Kidney (tissue), 14 donors: Measurements from ENCODE around the gene C17orf78. TPM values are rescaled to one million over a fixed set of nuclear protein-coding genes. Genes with fewer than 3 reads are reported as not detected.
"Not testable (repeated sequence)": the region's sequence is repeated elsewhere in the genome, so short reads cannot be mapped to it uniquely, and the experiment has no call there.

Source experiments
- DNase-seq, 5 donors: peaks; one replicate each; pipeline ENCODE4 v3.0.0-alpha.2; 2013 to 2020
- FAIRE-seq: peaks from 2 replicates; lab custom pipeline; 2012; peaks lifted over from hg19 to GRCh38; lab: Jason Lieb, UNC
- H3K27ac ChIP-seq, 2 donors: one replicate each; pipeline ENCODE4 v1.7.0; 2013; ENCODE audit warnings: low read depth in 2 of 2, low read length in 2 of 2, inconsistent platforms in 1 of 2
- H3K27me3 ChIP-seq: one replicate; pipeline ENCODE4 v1.7.1; 2013; ENCODE audit warnings: low read length, inconsistent platforms; ENCODE audit not compliant: control insufficient read depth, insufficient read depth
- H3K36me3 ChIP-seq, 3 donors: one replicate each; pipeline versions ENCODE4 v1.7.0 to v1.7.1; 2013; ENCODE audit warnings: low read length in 3 of 3, control low read depth in 1 of 3, inconsistent platforms in 1 of 3; ENCODE audit not compliant: insufficient read depth in 3 of 3, control insufficient read depth in 2 of 3
- H3K4me1 ChIP-seq, 3 donors: one replicate each; pipeline versions ENCODE4 v1.7.0 to v1.7.1; 2013; ENCODE audit warnings: low read length in 3 of 3, inconsistent platforms in 1 of 3, low read depth in 1 of 3; ENCODE audit not compliant: control insufficient read depth in 2 of 3, insufficient read depth in 2 of 3
- H3K4me3 ChIP-seq, 3 donors: one replicate each; pipeline versions ENCODE4 v1.7.0 to v1.8.1; 2013; ENCODE audit warnings: low read length in 3 of 3, control low read depth in 1 of 3, inconsistent platforms in 1 of 3
- H3K9ac ChIP-seq, 3 donors: one replicate each; pipeline versions ENCODE4 v1.7.0 to v1.7.1; 2013; ENCODE audit warnings: low read length in 3 of 3, control low read depth in 1 of 3, inconsistent platforms in 1 of 3
- H3K9me3 ChIP-seq, 3 donors: one replicate each; pipeline versions ENCODE4 v1.7.0 to v1.7.1; 2013; ENCODE audit warnings: low read length in 3 of 3, control low read depth in 1 of 3, inconsistent platforms in 1 of 3; ENCODE audit not compliant: control insufficient read depth in 2 of 3, insufficient read depth in 1 of 3
- intact Hi-C: fragments of 100-400 bp; cut with DNase I; formaldehyde crosslinking; loops from one replicate; pipeline ENCODE4 v1.11.1; 2022
- polyA plus RNA-seq: library from polyadenylated mRNA; stranded (reverse); fragments of 350-450 nt; fragmentation: Illumina TruSeq; extraction: RNeasy Lipid Tissue Mini Kit (QIAGEN cat#74804); gene quantifications from one replicate; pipeline ENCODE4 v1.2.3, GENCODE V29; 2014; ENCODE audit warnings: low read depth, low replicate concordance; ENCODE audit not compliant: insufficient read depth
- total RNA-seq: library from RNA; stranded (reverse); fragmentation: NEBNext Ultra II Directional; extraction: Animal tissue kit (Norgen Biotek cat#: 25700); gene quantifications from one replicate; pipeline ENCODE4 v1.2.1, GENCODE V29; 2021
- TF ChIP-seq, protein P1 (sequence below): IDR thresholded peaks from 3 replicates; pipeline ENCODE4 v1.5.1; 2012; ENCODE audit warnings: mild to moderate bottlenecking, moderate library complexity, borderline replicate concordance; ENCODE audit not compliant: insufficient read depth; ENCODE audit errors: extremely low read depth
- donor health status: control.
- donor health status: control.
- donor health status: control.
- donor health status: control.
- donor health status: control.
- donor health status: DM: yes; HTN: yes; CAD: no.
- donor health status: Normal renal cell carcinoma (clear cell type).

C17orf78 gene
- total and polyA plus RNA-seq, 2 donors from 2014 or later, result not detected

DNA sequence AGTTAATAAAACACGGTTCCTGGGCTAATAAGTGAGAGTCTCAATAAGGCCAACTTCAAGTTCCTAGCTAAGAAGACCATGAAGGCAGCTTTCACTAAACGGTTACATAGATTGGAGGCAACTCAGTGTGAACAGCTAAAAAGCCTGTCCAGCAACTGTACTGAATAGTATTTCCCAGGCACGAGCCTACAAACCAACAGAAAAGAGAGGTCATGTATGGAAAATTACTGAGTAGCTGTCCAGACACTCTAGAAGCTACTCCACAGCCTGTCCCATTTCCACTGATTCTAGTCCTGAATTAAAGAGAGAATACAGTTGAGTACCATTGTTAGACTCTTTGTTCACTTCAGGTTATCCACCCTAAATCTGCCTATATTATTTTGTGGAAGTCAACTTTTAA is 36.5 kb upstream of the C17orf78 start:
- DNase-seq (no peak), FAIRE-seq (no peak)
- TF ChIP-seq, protein P1, sequence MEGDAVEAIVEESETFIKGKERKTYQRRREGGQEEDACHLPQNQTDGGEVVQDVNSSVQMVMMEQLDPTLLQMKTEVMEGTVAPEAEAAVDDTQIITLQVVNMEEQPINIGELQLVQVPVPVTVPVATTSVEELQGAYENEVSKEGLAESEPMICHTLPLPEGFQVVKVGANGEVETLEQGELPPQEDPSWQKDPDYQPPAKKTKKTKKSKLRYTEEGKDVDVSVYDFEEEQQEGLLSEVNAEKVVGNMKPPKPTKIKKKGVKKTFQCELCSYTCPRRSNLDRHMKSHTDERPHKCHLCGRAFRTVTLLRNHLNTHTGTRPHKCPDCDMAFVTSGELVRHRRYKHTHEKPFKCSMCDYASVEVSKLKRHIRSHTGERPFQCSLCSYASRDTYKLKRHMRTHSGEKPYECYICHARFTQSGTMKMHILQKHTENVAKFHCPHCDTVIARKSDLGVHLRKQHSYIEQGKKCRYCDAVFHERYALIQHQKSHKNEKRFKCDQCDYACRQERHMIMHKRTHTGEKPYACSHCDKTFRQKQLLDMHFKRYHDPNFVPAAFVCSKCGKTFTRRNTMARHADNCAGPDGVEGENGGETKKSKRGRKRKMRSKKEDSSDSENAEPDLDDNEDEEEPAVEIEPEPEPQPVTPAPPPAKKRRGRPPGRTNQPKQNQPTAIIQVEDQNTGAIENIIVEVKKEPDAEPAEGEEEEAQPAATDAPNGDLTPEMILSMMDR, result no peak
- Histone ChIP-seq H3K9ac (no peak overlapping the region), H3K9me3 (no peaks in the 10 kb centered on the region), H3K36me3 (no peaks in the 10 kb centered on the region), H3K4me1 (no peaks in the 10 kb centered on the region), H3K27ac (no peak overlapping the region), H3K27me3 (no peaks in the 10 kb centered on the region), H3K4me3 (no peak overlapping the region)
- intact Hi-C loops, result no loop called here

DNA sequence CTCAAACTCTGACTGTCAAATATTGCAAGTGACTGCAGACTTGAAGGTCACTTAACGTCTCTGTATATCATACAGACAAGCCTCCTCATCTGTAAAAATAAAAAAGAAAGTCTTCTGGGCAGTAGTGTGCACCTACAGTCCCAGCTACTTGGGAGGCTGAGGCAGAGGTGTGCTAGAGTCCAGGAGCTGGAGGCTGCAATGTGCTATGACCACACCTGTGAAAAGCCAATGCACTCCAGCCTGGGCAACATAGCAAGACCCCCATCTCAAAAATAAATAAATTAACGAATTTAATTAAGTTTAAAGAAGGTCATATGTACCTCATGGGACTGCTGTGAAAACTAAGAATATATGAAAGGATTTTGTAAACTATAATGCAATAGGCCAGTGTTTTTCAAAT is 35.0 kb upstream of the C17orf78 start:
- intact Hi-C loops, result no loop called here
- TF ChIP-seq, protein P1, result no peak

DNA sequence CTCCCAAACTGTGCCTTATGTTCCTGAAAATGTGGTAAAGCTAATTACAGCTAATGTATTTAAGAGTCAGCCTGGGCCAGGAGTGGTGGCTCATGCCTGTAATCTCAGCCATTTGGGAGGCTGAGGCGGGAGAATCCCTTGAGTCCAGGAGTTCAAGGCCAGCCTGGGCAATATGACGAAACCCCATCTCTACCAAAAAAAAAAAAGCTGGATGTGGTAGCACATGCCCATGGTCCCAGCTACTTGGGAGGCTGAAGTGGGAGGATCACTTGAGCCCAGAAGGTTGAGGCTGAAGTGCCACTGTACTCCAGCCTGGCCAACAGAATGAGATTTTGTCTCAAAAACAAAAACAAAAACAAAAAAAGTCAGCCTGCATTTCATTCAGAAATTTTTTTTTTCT is 33.2 kb upstream of the C17orf78 start:
- H3K9me3 ChIP-seq, result no peaks in the 10 kb centered on the region
- intact Hi-C loops, result no loop called here
- H3K27ac ChIP-seq, result no peak overlapping the region
- FAIRE-seq (no peak), DNase-seq (no peak)
- no peaks in the 10 kb centered on the region for H3K4me1 ChIP-seq
- no peak overlapping the region for H3K4me3 ChIP-seq
- TF ChIP-seq, protein P1, result no peak
- H3K36me3 ChIP-seq, result no peaks in the 10 kb centered on the region
- no peaks in the 10 kb centered on the region for H3K27me3 ChIP-seq
- H3K9ac ChIP-seq, result no peak overlapping the region

More for the DNA sequence above, 35.0 kb upstream of the C17orf78 start:
- Histone ChIP-seq H3K4me3 (no peak overlapping the region), H3K36me3 (no peaks in the 10 kb centered on the region), H3K9me3 (no peaks in the 10 kb centered on the region), H3K27ac (no peak overlapping the region), H3K4me1 (no peaks in the 10 kb centered on the region), H3K27me3 (no peaks in the 10 kb centered on the region), H3K9ac (no peak overlapping the region)
- DNase-seq (no peak), FAIRE-seq (no peak)

DNA sequence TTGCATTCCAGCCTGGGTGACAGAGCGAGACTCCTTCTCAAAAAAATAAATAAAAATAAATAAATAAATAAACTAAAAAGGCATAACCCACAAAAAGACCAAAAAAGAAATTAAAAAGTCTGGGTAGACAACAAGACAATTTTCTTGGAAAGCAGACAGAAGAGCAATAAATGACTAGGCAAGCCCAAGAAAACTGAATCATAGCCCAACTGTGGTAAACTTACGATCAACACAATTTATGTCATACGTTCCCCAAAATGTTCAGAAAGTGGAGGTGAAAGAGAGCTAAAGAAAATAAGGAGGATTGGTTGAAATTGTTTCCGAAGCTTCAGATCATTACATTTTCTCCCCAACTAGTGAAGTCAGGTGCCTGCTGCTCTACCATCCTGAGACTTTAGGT is 31.3 kb upstream of the C17orf78 start:
- intact Hi-C loops, result no loop called here
- H3K4me3 ChIP-seq, result no peak overlapping the region
- no peaks in the 10 kb centered on the region for H3K9me3 ChIP-seq
- H3K27me3 ChIP-seq, result no peaks in the 10 kb centered on the region
- TF ChIP-seq, protein P1, result no peak
- no peaks in the 10 kb centered on the region for H3K36me3 ChIP-seq
- no peaks in the 10 kb centered on the region for H3K4me1 ChIP-seq
- H3K9ac ChIP-seq, result no peak overlapping the region
- H3K27ac ChIP-seq, result no peak overlapping the region
- FAIRE-seq (no peak), DNase-seq (no peak)

DNA sequence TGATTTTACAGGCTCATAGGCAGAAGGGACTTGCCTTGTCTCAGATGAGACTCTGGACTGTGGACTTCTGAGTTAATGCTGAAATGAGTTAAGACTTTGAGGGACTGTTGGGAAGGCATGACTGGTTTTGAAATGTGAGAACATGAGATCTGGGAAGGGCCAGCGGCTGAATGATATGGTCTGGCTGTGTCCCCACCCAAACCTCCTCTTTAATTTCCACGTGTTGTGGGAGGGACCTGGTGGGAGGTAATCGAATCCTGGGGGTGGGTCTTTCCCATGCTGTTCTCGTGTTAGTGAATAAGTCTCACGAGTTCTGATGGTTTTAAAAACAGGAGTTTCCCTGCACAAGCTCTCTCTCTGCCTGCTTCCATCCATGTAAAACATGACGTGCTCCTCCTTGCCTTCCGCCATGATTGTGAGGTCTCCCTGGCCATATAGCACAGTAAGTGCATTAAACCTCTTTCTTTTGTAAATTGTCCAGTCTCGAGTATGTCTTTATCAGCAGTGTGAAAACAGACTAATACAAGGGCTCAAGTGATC is 28.9 kb upstream of the C17orf78 start:
- FAIRE-seq, H3K4me1 ChIP-seq, H3K9me3 ChIP-seq, H3K27ac ChIP-seq, DNase-seq, H3K9ac ChIP-seq, H3K4me3 ChIP-seq, intact Hi-C loops, H3K27me3 ChIP-seq, H3K36me3 ChIP-seq: not testable (repeated sequence)
